Measurements from ENCODE around the gene RAB1B. TPM values are rescaled to one million over a fixed set of nuclear protein-coding genes. Genes with fewer than 3 reads are reported as not detected.

RAB1B gene
- total RNA-seq, 6 donors from 2014 or later, result 34.6 to 173 (median 122) TPM

DNA sequence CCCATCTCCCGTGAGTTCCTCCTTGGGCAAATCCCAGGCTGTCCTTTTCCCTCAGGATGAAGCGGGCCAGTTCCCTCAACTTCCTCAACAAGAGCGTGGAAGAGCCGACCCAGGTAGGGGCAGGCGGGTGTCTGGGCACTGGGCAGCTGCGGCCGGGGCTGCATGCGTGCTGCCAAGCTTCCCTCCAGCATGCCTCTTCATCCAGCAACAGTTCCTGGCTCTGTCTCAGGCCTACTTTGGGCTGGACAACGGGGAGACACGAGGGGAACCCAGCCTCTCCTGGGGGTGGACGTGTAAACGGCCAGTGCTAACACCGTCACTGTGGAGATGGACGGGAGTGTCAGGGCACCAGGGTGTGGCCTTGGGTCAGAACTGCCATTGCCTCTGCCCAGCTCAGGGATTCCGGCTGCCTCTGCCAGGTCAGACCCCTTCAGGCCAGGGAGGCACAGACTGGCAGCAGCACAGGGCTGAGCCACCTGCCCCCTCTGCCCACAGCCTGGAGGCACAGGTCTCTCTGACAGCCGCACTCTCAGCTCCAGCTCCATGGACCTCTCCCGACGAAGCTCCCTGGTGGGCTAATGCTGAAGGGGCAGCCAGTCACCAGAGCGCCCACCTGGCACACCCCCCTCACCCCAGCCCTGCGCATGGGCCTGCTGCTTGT, 1.9 kb upstream of the RAB1B start:
- Histone ChIP-seq H3K36me3 (peaks cover 0 to 42% (median 21%) of the 10 kb centered on the region in 4 donors), H3K4me3 (peak overlapping the region in 2 of 4 donors; percentile 79 to 82), H3K27ac (peak overlapping the region; percentile 96 to 98 (median 97)), H3K27me3 (no peaks in the 10 kb centered on the region), H3K9me3 (no peaks in the 10 kb centered on the region), H3K4me1 (peaks cover 24 to 33% (median 26%) of the 10 kb centered on the region in 4 donors)
- WGBS, 2 donors, result 85 to 93% methylated on average over 18 to 19 of the region's 20 CpGs
- TF ChIP-seq EP300 (IDR thresholded peaks at IDR 0.05) (no peak), POLR2A (IDR thresholded peaks at IDR 0.05) (no peak)
- TF ChIP-seq, protein P1, sequence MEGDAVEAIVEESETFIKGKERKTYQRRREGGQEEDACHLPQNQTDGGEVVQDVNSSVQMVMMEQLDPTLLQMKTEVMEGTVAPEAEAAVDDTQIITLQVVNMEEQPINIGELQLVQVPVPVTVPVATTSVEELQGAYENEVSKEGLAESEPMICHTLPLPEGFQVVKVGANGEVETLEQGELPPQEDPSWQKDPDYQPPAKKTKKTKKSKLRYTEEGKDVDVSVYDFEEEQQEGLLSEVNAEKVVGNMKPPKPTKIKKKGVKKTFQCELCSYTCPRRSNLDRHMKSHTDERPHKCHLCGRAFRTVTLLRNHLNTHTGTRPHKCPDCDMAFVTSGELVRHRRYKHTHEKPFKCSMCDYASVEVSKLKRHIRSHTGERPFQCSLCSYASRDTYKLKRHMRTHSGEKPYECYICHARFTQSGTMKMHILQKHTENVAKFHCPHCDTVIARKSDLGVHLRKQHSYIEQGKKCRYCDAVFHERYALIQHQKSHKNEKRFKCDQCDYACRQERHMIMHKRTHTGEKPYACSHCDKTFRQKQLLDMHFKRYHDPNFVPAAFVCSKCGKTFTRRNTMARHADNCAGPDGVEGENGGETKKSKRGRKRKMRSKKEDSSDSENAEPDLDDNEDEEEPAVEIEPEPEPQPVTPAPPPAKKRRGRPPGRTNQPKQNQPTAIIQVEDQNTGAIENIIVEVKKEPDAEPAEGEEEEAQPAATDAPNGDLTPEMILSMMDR (IDR thresholded peaks at IDR 0.05), result no peak
- ATAC-seq (ENCODE audit: low FRiP score in 2 of 2) (no peak), DNase-seq (peak in 1 of 2 donors; percentile 67)

GRCh38 chr11:66267039-66267378, 1.4 kb upstream of the RAB1B start:
- WGBS, 2 donors, result 17 to 22% methylated on average over 12 to 13 of the region's 13 CpGs
- no peak for DNase-seq
- TF ChIP-seq POLR2A (IDR thresholded peaks at IDR 0.05) (no peak), POLR2AphosphoS5 (IDR thresholded peaks at IDR 0.05) (no peak), EP300 (IDR thresholded peaks at IDR 0.05) (no peak)
- TF ChIP-seq, protein P1 (IDR thresholded peaks at IDR 0.05), result no peak
- ATAC-seq (ENCODE audit: low FRiP score in 2 of 2), result no peak
- Histone ChIP-seq H3K4me1 (peaks cover 25 to 36% (median 26%) of the 10 kb centered on the region in 4 donors), H3K27ac (peak overlapping the region; percentile 96 to 98 (median 97)), H3K9me3 (no peaks in the 10 kb centered on the region), H3K36me3 (peaks cover 3 to 42% (median 21%) of the 10 kb centered on the region in 4 donors), H3K27me3 (no peaks in the 10 kb centered on the region), H3K4me3 (peak overlapping the region; percentile 38 to 82 (median 72))

GRCh38 chr11:66267379-66268243, 828 bp upstream of the RAB1B start:
- H3K9me3 ChIP-seq, result no peaks in the 10 kb centered on the region
- peak overlapping the region; percentile 96 to 98 (median 97) for H3K27ac ChIP-seq
- H3K27me3 ChIP-seq, result no peaks in the 10 kb centered on the region
- peaks cover 3 to 42% (median 23%) of the 10 kb centered on the region in 4 donors for H3K36me3 ChIP-seq
- TF ChIP-seq POLR2A (IDR thresholded peaks at IDR 0.05), result peak in 1 of 4 donors; percentile 46
- no peak for TF ChIP-seq EP300 (IDR thresholded peaks at IDR 0.05)
- peak; percentile 77 to 91 for TF ChIP-seq POLR2AphosphoS5 (IDR thresholded peaks at IDR 0.05)
- TF ChIP-seq, protein P1 (IDR thresholded peaks at IDR 0.05), result peak in 3 of 6 experiments; percentile 17 to 41 (median 22)
- H3K4me1 ChIP-seq, result peaks cover 25 to 36% (median 26%) of the 10 kb centered on the region in 4 donors
- 1 to 4% methylated on average over 19 to 60 of the region's 61 CpGs for WGBS, 2 donors
- ATAC-seq (ENCODE audit: low FRiP score in 2 of 2), result peak; percentile 91 to 93
- DNase-seq, result peak; percentile 93 to 98
- H3K4me3 ChIP-seq, result peak overlapping the region; percentile 38 to 82 (median 72)

DNA sequence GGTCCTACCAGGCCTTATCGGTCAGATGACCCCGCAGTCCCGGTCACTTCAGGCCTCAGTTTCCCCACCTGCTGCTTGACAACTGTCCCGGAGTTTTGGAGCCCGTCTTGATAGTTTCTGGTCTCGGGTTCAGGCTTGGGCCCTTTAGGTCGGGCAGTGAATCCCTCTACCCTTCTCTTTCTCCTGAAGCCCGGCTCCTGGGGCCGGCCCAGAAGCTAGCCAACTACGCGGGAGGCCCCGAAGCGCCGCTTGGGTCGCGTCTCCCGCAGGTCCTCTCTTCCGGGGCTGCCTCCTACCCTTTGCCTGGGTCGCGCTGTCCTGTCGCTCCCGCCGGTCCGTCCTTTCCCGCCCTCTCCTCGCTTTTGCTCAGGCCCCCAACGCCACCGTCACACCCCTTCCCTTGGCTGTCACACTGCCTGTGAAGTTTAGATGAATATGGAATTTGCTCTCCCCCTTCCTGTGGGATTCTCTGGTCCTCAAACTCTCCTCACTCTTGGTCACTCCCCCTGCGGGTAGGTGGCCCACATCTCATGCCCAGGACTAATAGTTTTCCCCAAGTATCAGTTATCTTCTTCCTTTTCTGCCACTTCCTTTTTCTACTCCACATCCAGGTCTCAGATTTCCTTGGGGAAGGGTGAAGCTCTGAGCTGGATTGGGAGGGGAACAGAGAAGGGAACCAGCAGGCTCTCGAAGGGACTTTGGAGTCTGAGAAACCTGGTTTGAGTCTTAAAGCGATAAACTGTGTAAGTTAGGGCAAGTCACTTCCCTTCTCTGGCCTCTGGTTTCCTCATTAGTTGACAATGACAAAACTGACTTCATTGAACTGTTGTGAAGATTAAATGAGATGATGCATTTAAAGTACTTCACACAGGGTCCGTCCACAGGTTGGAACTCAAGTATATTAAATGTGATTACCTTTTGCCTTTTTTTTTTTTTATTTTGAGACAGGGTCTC, 790 bp downstream of the RAB1B start:
- peaks cover 15 to 42% (median 31%) of the 10 kb centered on the region in 4 donors for H3K36me3 ChIP-seq
- H3K27me3 ChIP-seq, result no peaks in the 10 kb centered on the region
- H3K4me3 ChIP-seq, result peak overlapping the region; percentile 65 to 90 (median 80)
- no peak for ATAC-seq (ENCODE audit: low FRiP score in 2 of 2)
- DNase-seq, result peak in 1 of 2 donors; percentile 83
- 3 to 5% methylated on average over 23 to 29 of the region's 32 CpGs for WGBS, 2 donors
- H3K9me3 ChIP-seq, result no peaks in the 10 kb centered on the region
- H3K27ac ChIP-seq, result peak overlapping the region; percentile 96 to 98 (median 97)
- TF ChIP-seq EP300 (IDR thresholded peaks at IDR 0.05) (no peak), POLR2AphosphoS5 (IDR thresholded peaks at IDR 0.05) (no peak), POLR2A (IDR thresholded peaks at IDR 0.05) (no peak)
- TF ChIP-seq, protein P1 (IDR thresholded peaks at IDR 0.05), result peak in 3 of 6 experiments; percentile 15 to 28 (median 18)
- H3K4me1 ChIP-seq, result peaks cover 25 to 36% (median 26%) of the 10 kb centered on the region in 4 donors
